Lower leg skin (tissue), 3 donors: ENCODE measurements around the gene DMD.

Experiments used
- CTCF ChIP-seq, 3 donors: fragments of 450-650 bp; IDR thresholded peaks; one replicate each; pipeline ENCODE4 v1.5.1; 2016; ENCODE audit warnings: antibody characterized with exemption in 3 of 3, mild to moderate bottlenecking in 3 of 3, moderate library complexity in 2 of 3
- POLR2A ChIP-seq, 2 donors: fragments of 450-650 bp; IDR thresholded peaks; one replicate each; pipeline ENCODE4 v1.6.1; 2016 to 2017; ENCODE audit warnings: antibody characterized with exemption in 2 of 2, mild to moderate bottlenecking in 1 of 2, moderate library complexity in 1 of 2

DNA sequence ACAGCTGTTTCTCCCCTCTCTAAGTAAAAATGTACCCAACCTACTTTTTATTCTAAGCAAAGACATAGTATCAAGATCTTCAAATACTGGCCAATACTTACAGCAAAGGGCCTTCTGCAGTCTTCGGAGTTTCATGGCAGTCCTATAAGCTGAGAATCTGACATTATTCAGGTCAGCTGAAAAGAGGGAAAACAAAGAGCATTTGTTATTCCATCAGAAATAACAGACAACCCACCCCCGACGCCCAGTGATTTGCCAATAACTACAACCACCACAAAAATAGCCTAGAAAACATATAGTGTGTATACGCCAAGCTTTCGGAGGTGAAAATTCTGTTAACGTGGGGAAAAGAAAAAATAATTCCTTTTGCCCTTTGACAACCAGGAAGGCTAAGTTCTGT lies 1988.4 kb downstream of the DMD start:
- TF ChIP-seq POLR2A (IDR thresholded peaks at IDR 0.05) (no peak), CTCF (IDR thresholded peaks at IDR 0.05) (no peak)
